Activated CD8-positive, alpha-beta memory T cell treated with anti-CD3 and anti-CD28 coated beads, Interleukin-2, amount 10 ng/mL, durations not matched to agents 7 days and 5 days (primary cell): ENCODE results near the gene SDCCAG8. TPM values are rescaled to one million over a fixed set of nuclear protein-coding genes. Genes with fewer than 3 reads are reported as not detected.
A peak's percentile ranks its signal among the peaks of the same experiment; 100 is the strongest.
"Not testable (repeated sequence)": the region's sequence is repeated elsewhere in the genome, so short reads cannot be mapped to it uniquely, and the experiment has no call there.

Source experiments
- ATAC-seq: fragments of 150-1000 bp; cut with Tn5 transposase; one replicate; pipeline ENCODE4 v1.10.0; 2021; ENCODE audit warnings: moderate library complexity
- CTCF ChIA-PET: fragments of 350-600 bp; sonication (Branson Sonifier 250); formaldehyde crosslinking; loops from one replicate; lab custom pipeline; 2021; ENCODE audit warnings: antibody characterized with exemption; lab: Charles Lee
- DNase-seq: peaks from one replicate; pipeline ENCODE4 v3.0.0-alpha.2; 2020
- H3K27ac Mint-ChIP-seq: one replicate; pipeline ENCODE4 v1.8.0; 2021; ENCODE audit warnings: mild to moderate bottlenecking, mixed read lengths
- H3K27me3 Mint-ChIP-seq: one replicate; pipeline ENCODE4 v1.8.0; 2021; ENCODE audit warnings: mixed read lengths
- H3K36me3 Mint-ChIP-seq: one replicate; pipeline ENCODE4 v1.8.0; 2021; ENCODE audit warnings: mild to moderate bottlenecking, mixed read lengths
- H3K4me1 Mint-ChIP-seq: one replicate; pipeline ENCODE4 v1.8.0; 2021; ENCODE audit warnings: mixed read lengths
- H3K4me3 Mint-ChIP-seq: one replicate; pipeline ENCODE4 v1.8.0; 2021; ENCODE audit warnings: mild to moderate bottlenecking, moderate library complexity, mixed read lengths
- H3K9me3 Mint-ChIP-seq: one replicate; pipeline ENCODE4 v1.8.0; 2022; ENCODE audit warnings: low read depth, mixed read lengths
- total RNA-seq, 2 experiments: library from RNA; stranded (reverse); gene quantifications; one replicate each; pipeline ENCODE4 v1.2.3, GENCODE V29; 2021

Gene SDCCAG8
- total RNA-seq = 10 to 100 TPM; 14.9 to 27.1 TPM

DNA sequence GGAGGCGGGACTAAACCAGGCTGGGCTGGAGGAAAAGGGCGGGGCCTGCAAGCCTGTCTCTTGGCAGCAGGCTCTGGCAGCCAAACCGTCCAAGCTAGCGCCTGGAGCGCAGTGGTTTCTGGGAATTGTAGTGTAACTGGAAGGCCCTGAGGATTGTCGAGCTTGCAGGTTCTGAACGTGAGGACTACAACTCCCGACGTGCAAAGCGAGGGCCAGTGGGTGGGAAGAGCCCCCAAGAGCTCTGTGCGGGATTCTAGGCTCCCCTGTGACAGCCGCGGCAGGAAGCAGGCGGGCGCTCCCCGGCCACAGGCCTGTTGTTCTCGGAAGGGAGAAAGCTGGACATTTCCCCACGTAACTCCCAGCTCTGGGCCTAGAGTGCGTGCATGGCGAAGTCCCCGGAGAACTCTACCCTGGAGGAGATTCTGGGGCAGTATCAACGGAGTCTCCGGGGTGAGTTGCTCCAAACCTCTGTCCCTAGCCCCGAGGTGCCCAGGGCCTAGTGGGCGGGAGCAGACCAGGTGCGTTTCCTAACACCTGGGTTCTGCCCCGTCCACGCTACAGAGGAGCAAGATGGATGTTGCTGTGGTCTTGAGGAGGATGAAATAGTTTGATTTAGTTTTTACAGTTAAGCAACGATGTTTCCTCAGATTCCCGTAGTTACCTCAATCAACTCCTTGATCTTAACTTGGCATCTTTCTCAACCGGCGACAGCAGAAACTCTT lies at the start of gene SDCCAG8:
Gene SDCCAG8 (plus strand): TSS at position 251 of the 722 bp plus-strand sequence. CDS start 133 bp downstream, at position 384.
- peak within 1 kb of the TSS; percentile 99 for H3K27ac Mint-ChIP-seq
- CTCF ChIA-PET = interaction anchor here (0.6 to 1.5 kb wide), 7 partner anchors 9 to 598 kb away, joined by 3 to 6 read pairs (median 4); no protein-coding TSS in a partner anchor
- no peaks in the 10 kb centered on the region for H3K9me3 Mint-ChIP-seq
- peaks cover 28% of the 10 kb centered on the region for H3K4me1 Mint-ChIP-seq
- DNase-seq = peak; percentile 99
- peak; percentile 85 for ATAC-seq
- H3K27me3 Mint-ChIP-seq = peaks cover 2% of the 10 kb centered on the region
- peaks cover 7% of the 10 kb centered on the region for H3K36me3 Mint-ChIP-seq
- H3K4me3 Mint-ChIP-seq = peak within 1 kb of the TSS; percentile 97

DNA sequence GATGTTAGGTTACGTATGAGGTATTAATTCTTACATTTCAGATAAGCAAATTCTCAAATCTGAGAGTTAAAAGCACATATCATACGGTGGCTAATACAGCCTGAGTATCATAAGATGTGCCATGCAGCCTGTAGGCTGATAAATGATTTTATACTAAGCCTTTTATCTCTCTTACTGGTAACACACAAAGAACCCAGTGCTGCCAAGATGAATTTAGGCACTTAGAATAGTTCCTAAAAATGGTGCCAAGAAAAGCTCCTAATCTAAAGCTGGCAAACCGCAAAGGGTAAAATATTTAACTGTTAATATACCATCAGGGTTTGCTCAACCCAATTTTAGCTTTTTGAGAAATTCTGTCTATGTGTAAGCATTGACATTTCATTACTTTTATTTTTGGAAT lies 43.9 kb upstream of the SDCCAG8 start:
- ATAC-seq, H3K36me3 Mint-ChIP-seq, H3K27ac Mint-ChIP-seq, H3K4me1 Mint-ChIP-seq, H3K4me3 Mint-ChIP-seq, CTCF ChIA-PET, DNase-seq, H3K27me3 Mint-ChIP-seq, H3K9me3 Mint-ChIP-seq: not testable (repeated sequence)

DNA sequence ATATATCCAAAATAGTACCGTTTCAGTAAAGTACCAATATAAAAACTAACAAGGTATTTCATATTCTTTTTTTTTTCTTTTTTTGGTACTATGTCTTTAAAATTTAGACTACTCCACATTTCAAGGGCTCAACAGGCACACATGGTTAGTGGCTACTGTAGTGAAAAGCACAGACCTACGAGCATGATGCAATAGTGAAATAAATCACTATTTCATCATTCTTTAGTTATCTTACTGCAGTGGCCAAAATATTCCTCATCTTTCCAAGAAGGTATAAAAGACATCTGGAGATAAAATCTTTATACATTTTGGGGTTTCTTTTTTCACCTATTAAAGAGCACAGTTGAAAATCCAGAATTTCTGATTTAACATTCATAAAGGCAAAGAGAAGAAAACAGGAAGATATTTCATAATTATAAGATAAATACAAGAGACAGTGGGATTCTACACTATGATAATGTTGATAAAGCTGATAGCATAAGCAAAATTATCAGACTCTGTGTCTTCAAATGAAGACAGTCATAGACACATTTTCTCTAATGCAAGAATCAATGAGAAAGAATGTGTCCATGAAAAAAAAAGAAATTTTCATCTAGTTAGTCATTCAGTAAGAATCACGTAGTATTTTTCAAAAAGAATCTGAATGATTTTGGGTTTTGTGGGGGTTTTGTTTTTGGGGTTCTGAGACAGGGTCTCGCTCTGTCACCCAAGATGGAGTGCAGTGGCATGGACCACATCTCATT lies 42.6 kb upstream of the SDCCAG8 start:
- Mint-ChIP-seq H3K27ac (no peak overlapping the region), H3K4me1 (no peaks in the 10 kb centered on the region), H3K4me3 (no peak overlapping the region), H3K36me3 (peaks cover 14% of the 10 kb centered on the region), H3K27me3 (no peaks in the 10 kb centered on the region), H3K9me3 (peaks cover 2% of the 10 kb centered on the region)
- DNase-seq = no peak
- no peak for ATAC-seq
- CTCF ChIA-PET = interaction anchor here (0.7 kb wide), 1 partner anchor 833 kb away, joined by 5 read pairs; no protein-coding TSS in a partner anchor

DNA sequence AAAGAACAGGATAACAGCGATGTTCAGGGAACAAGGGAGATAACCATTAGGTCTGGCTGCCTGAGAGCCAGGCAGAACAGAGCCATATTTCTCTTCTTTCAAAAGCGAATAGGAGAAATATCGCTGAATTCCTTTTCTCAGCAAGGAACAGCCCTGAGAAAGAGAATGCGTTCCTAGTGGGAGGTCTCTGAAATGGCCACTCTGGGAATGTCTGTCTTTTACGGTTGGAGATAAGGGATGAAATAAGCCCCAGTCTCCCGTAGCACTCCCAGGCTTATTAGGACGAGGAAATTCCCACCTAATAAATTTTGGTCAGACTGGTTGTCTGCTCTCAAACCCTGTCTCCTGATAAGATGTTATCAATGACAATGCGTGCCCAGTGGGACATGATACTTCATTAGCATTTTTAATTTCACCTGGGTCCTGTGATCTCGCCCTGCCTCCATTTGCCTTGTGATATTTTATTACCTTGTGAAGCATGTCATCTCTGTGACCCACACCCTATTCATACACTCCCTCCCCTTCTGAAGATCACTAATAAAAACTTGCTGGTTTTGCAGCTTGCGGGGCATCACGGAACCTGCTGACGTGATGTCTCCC lies 40.5 kb upstream of the SDCCAG8 start:
- H3K4me1 Mint-ChIP-seq, CTCF ChIA-PET, H3K9me3 Mint-ChIP-seq, H3K4me3 Mint-ChIP-seq, H3K27me3 Mint-ChIP-seq, DNase-seq, ATAC-seq, H3K27ac Mint-ChIP-seq: not testable (repeated sequence)
- H3K36me3 Mint-ChIP-seq = peaks cover 23% of the 10 kb centered on the region

DNA sequence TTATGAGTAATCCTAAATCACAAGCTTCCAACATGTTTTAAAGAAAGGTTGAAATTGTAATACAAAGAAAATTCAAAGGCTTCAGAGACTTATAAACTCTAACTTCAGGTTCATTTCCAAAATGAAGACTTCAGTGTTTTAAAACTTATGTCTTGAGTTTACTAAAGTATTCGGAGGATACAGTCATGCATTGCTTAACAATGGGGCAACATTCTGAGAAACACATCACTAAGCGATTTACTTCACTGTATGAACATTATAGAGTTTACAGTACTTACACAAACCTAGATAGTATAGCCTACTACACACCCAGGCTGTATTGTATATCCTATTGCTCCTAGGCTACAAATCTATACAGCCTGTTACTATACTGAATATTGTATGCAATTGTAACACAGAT lies 39.1 kb upstream of the SDCCAG8 start:
- no peak for DNase-seq
- ATAC-seq = no peak
- H3K9me3 Mint-ChIP-seq = peaks cover 2% of the 10 kb centered on the region
- H3K4me1 Mint-ChIP-seq = no peaks in the 10 kb centered on the region
- no peak overlapping the region for H3K4me3 Mint-ChIP-seq
- H3K36me3 Mint-ChIP-seq = peaks cover 35% of the 10 kb centered on the region
- no peak overlapping the region for H3K27ac Mint-ChIP-seq
- CTCF ChIA-PET = no interaction called here
- no peaks in the 10 kb centered on the region for H3K27me3 Mint-ChIP-seq

DNA sequence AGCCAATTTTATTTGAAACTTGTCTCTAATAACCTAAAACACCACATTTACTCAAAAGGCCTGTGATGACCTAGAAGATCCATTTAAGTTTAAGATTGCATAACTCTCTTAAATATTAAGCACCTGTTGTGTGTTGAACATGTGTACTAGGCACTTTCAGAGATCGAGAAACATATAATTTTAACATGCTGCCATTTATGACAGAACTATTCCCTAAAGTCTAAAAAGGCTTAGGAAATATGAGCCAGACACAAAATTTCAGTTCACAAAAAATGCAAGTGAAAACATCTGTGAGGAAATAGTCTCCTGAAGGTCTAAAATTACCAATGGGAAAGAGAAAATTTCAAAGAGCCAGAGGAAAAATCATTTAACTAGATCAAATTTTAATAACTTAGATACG lies 38.5 kb upstream of the SDCCAG8 start:
- Mint-ChIP-seq H3K27me3 (no peaks in the 10 kb centered on the region), H3K27ac (no peak overlapping the region), H3K4me3 (no peak overlapping the region), H3K4me1 (no peaks in the 10 kb centered on the region), H3K9me3 (peaks cover 2% of the 10 kb centered on the region), H3K36me3 (peaks cover 39% of the 10 kb centered on the region)
- CTCF ChIA-PET = no interaction called here
- no peak for ATAC-seq
- DNase-seq = no peak

DNA sequence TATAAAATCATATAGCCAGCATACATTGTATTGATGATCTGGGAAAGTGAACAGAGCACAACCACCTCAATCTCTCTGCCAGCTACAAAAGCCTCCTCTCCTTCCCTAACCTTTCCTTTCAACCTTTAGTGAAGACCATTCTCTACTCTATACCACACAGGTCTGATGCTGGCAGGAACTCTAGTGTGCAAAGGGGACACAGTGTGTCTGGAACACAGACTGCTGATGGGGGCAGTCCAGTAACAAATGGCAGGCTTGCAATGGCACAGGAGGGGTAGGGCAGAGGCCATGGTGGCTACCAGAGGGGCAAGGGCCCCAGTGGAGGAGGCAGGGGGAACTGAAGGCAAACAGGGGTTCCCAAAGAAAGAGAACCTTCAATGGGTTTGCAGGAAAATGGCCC lies 37.8 kb upstream of the SDCCAG8 start:
- no peak for ATAC-seq
- CTCF ChIA-PET = interaction anchor here (1.2 kb wide), 1 partner anchor 13 kb away, joined by 3 read pairs; no protein-coding TSS in a partner anchor
- no peak overlapping the region for H3K27ac Mint-ChIP-seq

DNA sequence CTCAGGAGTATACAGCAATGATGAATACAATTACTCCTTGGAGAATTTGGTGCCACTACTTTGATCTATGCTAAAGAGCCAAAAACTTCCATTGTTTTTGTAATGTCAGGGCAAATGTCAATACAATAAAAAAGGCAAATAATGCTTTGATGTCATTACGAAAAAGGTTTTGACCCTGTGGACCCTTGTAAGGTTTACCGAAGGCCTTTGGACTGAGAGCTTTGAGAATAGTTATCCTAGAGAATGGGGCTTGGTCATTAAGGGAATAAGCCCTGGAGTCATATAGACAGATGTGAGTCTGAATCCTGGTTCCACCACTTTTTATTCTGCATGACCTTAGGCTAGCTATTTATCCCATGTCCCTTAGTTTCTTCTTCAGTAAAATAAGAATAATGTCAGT lies 28.2 kb upstream of the SDCCAG8 start:
- CTCF ChIA-PET = no interaction called here
- H3K27ac Mint-ChIP-seq = no peak overlapping the region

More for the DNA sequence above, 37.8 kb upstream of the SDCCAG8 start:
- Mint-ChIP-seq H3K4me1 (no peaks in the 10 kb centered on the region), H3K36me3 (peaks cover 43% of the 10 kb centered on the region), H3K9me3 (peaks cover 2% of the 10 kb centered on the region), H3K27me3 (no peaks in the 10 kb centered on the region), H3K4me3 (no peak overlapping the region)
- no peak for DNase-seq

DNA sequence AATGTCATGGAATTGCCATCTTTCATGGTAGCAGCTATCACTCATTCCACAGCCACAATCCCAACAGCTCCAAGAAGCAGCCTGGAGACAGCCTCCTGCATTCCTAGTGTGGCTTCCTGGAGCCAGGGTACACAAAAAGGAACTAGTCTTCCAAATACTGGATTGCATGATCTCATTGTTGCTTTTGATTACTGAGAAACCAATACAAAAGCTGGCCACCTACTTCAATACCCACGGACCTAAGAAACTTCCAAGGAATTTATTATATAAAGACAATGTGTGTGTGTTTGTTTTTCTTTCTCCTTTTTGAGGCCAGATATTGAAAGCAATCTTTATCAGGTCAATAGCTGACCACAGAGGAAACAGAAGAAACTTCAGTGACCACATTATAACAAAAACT lies 26.3 kb upstream of the SDCCAG8 start:
- Mint-ChIP-seq H3K4me3 (no peak overlapping the region), H3K27ac (no peak overlapping the region), H3K36me3 (peaks cover 33% of the 10 kb centered on the region), H3K4me1 (peaks cover 6% of the 10 kb centered on the region), H3K9me3 (peaks cover 19% of the 10 kb centered on the region), H3K27me3 (no peaks in the 10 kb centered on the region)
- CTCF ChIA-PET = no interaction called here
- ATAC-seq (no peak), DNase-seq (no peak)

More for the DNA sequence above, 28.2 kb upstream of the SDCCAG8 start:
- Mint-ChIP-seq H3K4me1 (peaks cover 6% of the 10 kb centered on the region), H3K27me3 (no peaks in the 10 kb centered on the region), H3K9me3 (peaks cover 19% of the 10 kb centered on the region), H3K4me3 (no peak overlapping the region), H3K36me3 (peaks cover 47% of the 10 kb centered on the region)
- DNase-seq (no peak), ATAC-seq (no peak)

DNA sequence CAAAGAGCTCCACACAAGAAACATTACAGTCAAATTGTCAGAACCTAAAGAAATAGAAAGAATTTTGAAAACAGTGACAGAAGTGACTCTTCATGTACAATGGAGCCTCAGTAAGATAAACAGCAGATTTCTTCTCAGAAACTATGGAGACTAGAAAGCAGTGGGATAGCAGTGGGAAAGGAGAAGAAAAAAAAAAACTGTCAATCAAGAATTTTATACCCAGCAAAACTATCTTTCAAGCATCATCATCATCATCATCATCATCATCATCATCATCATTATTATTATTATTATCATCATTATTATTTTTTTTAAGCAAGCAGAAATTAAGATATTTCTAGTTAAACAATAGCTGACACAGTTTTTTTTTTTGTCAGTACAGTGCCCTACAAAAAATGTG lies 24.9 kb upstream of the SDCCAG8 start:
- Mint-ChIP-seq H3K9me3 (peaks cover 21% of the 10 kb centered on the region), H3K4me3 (no peak overlapping the region)
- DNase-seq = no peak

DNA sequence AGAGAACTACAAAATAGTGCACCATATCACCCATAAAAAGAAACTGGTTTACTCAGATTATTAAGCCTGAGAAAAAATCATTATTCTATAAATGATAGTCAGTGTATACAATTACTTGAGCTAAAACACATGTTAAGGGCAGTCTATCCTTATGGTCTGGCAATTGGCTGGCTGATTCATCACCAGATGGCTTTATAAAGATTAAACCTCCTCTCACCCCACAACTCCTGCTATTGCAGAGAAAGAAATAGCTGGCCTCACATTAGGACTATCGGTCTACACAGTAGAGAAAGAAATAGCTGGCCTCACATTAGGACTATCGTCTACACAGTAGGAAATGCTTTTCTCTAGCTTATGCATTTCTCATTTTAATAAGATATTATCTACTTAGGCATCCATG lies 21.9 kb upstream of the SDCCAG8 start:
- CTCF ChIA-PET = interaction anchor here (2.1 kb wide), 1 partner anchor 21 kb away, joined by 6 read pairs; the partner anchor contains the start of genes CEP170 and SDCCAG8
- DNase-seq (no peak), ATAC-seq (no peak)
- H3K9me3 Mint-ChIP-seq = peaks cover 20% of the 10 kb centered on the region
- peaks cover 6% of the 10 kb centered on the region for H3K4me1 Mint-ChIP-seq
- no peak overlapping the region for H3K4me3 Mint-ChIP-seq
- no peaks in the 10 kb centered on the region for H3K27me3 Mint-ChIP-seq
- H3K36me3 Mint-ChIP-seq = peaks cover 29% of the 10 kb centered on the region
- no peak overlapping the region for H3K27ac Mint-ChIP-seq

More for the DNA sequence above, 24.9 kb upstream of the SDCCAG8 start:
- ATAC-seq = no peak
- CTCF ChIA-PET = interaction anchor here (0.9 kb wide), 1 partner anchor 12 kb away, joined by 3 read pairs; no protein-coding TSS in a partner anchor
- peak overlapping the region; percentile 35 for H3K27ac Mint-ChIP-seq
- H3K27me3 Mint-ChIP-seq = no peaks in the 10 kb centered on the region
- H3K4me1 Mint-ChIP-seq = peaks cover 6% of the 10 kb centered on the region
- peaks cover 33% of the 10 kb centered on the region for H3K36me3 Mint-ChIP-seq

DNA sequence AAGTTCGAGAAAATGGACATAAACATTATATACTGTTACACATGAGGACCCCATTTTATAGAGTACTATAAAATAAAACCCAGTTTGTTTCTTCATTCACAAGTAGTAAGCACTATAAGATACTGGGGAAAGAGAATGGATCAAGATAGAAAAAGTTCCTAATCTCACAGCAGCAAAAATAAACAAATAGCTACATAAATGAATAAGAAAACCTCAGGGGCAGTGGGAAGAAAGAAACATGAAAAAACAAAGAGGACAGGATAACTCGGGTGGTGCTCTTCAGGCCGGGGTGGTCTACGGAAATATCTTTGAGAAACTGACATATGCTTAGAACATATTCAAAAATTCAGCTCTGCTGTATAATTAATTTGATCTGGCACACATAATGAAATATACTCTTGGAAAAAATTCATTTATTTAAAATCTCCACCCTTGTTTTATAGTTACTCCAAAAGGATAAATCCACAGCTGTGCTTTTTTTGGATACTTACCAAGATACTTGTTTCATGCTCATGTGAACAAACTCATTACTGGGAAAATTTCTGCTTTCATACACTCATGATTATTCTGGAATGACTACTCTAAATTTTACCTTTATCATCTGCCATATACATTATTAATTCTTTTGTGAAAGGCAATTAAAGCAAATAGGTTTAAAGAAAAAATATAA lies 20.7 kb upstream of the SDCCAG8 start:
- no peak overlapping the region for H3K27ac Mint-ChIP-seq
- H3K9me3 Mint-ChIP-seq = peaks cover 15% of the 10 kb centered on the region
- no peaks in the 10 kb centered on the region for H3K4me1 Mint-ChIP-seq
- DNase-seq (no peak), ATAC-seq (no peak)
- H3K36me3 Mint-ChIP-seq = peaks cover 25% of the 10 kb centered on the region
- no peak overlapping the region for H3K4me3 Mint-ChIP-seq
- CTCF ChIA-PET = interaction anchor here (2.1 kb wide), 1 partner anchor 20 kb away, joined by 6 read pairs; the partner anchor contains the start of genes CEP170 and SDCCAG8
- no peaks in the 10 kb centered on the region for H3K27me3 Mint-ChIP-seq
